Stimulated activated CD4-positive, alpha-beta T cell treated with anti-CD3 and anti-CD28 coated beads, Interleukin-4, amount 100 ng/mL, for 4 hours (primary cell): ENCODE results near the gene STARD7.
A peak's percentile ranks its signal among the peaks of the same experiment; 100 is the strongest.

Source experiments
- DNase-seq, 2 experiments: peaks; one replicate each; pipeline ENCODE4 v3.0.0-alpha.2; 2020

The STARD7 gene

DNA sequence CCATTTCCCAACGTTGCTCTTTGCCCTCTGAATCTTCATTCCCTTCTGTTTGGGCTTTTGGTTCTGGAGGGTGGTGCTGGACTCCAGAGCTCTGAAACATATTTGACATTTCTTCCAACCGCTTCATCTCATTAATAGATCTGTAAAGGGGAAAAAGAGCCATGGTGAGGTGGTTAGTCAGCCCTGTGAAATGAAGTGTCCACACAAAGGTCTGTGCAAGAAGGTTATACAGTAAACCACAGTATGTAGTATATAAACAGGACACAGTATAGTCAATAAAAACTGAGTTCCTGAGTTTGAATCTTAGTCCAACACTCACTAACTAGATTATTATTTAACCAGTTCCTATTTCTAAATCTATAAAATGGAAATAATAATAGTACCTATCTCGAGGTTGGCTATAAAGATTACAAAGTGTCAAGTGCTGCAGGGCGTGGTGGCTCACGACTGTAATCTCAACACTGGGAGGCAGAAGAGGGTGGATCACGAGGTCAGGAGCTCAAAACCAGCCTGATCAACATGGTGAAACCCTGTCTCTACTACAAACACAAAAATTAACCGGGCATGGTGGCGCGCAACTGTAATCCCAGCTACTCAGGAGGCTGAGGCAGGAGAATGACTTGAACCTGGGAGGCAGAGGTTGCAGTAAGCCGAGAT is 13.1 kb downstream of the STARD7 start:
- DNase-seq, result no peak

DNA sequence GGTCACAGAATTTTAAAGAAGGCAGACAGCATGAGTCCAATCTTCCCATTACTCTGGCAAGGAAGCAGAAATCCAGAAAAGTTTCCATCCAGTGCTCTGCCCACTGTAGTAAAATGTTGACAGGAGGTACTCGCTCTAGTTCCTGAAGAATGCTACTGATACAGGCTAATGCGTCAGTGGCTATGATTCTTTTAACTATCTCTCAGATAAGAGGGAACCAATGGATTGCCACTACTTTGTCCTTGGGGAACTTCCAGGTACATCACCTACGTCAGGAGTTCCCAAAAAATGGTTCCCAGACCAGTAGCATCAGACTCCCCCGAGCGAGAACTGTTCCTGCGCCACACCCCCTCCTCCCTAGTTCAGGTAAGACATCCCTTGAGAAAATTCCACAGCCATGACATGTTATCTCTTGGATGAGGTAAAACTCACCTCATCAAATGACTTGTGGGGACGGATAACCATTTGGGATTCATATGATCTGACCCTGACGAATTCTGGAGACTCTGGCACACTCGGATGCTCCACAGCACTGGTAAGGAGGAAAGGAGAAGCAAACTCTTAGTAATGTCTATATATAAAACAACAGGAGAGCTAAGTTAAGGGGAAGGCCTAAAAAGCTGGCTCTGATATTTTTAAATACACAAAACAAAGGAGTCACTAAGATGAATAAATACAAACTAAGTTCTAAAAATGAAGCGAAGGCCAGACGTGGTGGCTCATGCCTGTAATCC is 16.5 kb downstream of the STARD7 start:
- DNase-seq, result no peak

DNA sequence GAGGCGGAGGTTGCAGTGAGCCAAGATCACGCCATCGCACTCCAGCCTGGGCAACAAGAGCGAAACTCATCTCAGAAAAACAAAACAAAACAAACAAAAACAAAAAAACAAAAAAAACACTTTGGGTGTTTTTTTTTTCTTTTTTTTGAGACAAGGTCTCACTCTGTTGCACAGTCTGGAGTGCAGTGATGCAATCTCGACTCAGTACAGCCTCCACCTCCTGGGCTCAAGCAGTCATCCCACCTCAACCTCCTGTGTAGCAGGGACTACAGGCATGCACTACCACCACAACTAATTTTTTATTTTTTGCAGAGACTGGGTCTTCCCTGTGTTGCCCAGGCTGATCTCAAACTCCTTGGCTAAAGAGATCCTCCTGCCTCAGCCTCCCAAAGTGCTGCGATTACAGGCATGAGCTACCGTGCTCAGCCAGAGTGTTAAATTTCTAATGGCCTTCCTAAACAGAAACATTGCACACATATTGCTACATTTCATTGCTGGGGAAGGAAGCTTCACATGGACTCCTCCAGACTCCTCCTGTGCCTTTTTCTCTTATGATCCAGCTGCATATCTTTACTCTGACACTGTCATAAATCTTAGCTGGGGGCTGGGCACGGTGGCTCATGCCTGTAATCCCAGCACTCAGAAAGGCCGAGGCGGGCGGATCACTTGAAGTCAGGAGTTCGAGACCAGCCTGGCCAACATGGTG is 19.7 kb downstream of the STARD7 start:
- DNase-seq, result no peak

DNA sequence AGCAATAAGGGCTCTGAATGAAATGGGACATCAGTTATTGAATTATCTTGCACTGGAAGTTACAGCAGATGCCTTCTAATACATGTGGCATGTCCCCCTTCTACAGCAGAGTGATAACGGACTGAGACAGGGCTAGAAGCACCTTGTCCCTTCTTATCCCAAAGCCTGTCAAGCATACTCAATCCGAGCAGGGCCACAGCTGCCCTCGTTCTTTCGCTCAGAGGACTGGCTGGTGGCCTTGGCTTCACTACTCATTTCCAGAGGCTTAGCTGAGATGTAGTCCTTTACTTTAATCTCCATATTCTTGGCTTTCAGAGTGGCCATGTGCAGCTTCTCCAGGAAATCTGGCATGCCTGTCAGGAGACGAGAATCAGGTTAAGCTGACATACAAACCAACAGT is 22.1 kb downstream of the STARD7 start:
- DNase-seq, result no peak

DNA sequence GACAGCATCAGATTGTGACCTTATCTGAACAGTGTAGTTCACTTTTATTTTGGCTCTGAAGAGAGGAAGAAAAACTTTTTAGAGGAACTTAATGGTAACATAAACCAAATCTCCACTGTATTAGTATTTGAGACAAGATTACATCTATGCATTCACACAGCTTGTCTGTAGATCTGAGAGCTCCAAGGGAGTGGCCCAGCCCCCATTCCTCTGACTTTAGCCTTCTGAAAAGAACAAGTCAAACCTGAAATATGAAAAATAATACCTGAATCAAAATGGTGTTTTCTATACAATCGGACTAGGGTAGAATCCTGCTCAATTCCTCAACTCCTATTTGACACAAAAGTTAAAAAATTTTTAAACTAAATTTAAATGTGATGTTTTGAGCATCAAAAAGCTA is 23.1 kb downstream of the STARD7 start:
- no peak for DNase-seq

DNA sequence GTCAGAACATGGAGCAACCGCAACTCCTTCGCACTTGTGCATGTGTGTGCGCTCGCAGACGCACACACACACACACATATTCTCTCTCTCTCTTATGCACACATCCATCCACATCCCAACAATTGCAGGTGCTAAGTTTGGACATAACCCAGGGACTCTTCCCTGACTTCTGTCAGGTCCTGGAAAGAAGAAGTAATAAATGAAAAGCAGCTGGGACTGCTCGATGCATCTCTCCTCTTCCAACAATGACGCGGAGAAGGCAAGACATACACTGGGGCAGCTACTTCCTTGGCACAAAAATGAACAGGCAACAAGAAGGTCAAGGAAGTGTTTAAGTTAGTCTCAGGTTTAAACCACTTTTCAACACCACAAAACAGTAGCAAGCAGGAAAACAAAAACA is 23.6 kb downstream of the STARD7 start:
- DNase-seq, result no peak

DNA sequence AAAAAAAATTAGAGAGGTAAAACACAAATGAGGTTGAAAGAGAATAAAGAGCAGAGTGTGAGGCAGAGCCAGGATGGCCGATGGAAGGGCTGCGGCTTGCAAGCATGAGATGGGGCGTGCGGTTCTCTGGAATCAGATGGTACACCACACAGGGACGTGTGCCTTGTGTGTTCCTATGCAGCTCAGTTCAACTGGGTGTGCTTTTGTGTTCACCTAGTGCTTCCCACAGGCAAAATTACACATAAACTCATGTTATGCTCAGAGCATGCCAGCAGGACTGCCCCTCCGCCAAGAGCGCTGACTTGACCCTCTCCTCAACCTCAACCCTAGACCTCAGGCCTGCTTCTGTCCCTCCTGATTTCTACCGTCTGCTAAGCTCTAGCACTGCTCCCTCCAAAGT is 24.4 kb downstream of the STARD7 start:
- DNase-seq, result no peak

DNA sequence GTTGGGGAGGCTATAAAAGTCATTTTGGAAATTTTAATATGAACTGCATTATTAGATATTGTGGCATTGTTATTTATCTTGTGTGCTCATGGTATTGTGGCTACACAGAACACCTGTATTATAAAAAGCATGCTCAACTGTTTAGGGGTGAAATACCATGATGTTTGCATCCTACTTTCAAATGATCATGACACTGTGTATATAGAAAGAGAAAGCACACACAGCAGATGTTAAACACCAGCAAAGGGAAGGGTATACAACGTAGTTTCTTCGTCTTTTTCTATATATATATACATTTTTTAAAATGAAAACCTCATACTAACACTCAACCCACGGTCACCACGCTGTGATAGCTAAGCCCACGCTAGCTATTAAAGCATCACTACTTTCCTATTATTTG is 27.1 kb downstream of the STARD7 start:
- DNase-seq, result no peak

DNA sequence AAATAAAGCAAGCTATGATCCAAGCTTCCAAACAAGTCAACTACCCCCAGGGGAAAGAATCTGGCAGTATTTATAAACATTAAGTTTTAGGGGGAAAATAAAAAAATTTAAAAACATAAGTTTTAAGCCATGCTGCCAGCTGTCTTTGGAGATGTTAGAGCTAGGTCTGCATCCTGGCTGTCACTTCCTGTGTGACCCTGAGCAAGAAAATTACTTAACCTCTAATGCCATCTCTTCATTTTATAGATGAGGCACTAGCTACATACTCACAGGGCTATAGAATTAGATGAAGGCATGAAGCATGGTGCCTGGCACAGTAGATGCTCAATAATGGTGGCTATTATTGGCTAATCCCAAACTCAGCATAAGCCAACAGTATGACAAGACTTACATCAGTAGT is 28.1 kb downstream of the STARD7 start:
- DNase-seq, result no peak

DNA sequence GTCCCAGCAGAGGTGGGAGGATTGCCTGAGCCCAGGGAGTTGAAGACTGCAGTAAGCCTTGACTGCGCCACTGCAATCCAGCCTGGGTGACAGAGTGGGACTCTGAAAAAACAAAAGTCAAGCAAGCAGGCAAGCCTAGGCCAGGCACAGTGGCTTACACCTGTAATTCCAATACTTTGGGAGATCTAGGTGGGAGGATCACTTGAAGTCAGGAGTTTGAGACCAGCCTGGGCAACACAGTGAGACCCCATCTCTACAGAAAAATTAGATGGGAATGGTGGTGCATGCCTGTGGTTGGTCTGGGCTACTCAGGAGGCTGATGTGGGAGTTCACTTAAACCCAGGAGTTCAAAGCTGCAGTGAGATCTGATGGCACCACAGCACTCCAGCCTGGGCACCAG is 28.6 kb downstream of the STARD7 start:
- no peak for DNase-seq

DNA sequence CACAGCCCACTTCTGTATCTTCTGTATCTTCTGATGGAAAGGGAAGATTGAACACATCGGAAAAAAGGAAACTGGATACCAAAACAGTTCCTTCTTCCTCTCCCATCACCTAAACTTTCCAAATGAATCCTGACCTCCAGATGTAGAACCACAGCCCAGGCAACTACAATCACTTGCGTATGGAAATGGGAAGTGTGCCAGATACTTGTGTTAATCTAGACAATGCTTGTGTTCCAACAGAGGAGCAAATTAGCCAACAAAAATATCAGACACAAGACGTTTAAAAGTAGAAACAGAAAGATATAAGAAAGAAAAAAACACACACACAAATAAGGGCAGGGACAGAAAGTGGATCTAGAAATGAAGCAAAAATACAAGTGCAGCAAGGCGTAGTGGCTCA is 32.0 kb downstream of the STARD7 start:
- no peak for DNase-seq

DNA sequence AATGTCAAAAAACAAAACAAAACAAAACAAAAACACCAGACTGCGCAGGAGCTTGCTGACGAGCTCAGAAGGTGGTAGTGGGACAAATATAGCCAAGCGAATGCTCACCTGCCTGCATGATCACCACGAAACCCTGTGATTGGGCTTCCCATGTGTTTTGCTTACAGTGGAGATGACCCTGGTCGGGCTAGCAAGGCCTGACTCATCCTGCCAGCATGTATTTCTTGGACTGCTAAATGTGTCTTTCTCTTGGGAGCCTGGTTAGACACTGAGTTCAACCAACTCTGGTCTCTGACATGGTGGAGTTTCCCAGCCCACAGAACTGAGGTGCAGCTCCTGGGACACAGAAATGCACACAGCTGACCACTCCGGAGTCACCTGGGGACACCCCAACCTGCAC is 32.7 kb downstream of the STARD7 start:
- no peak for DNase-seq

DNA sequence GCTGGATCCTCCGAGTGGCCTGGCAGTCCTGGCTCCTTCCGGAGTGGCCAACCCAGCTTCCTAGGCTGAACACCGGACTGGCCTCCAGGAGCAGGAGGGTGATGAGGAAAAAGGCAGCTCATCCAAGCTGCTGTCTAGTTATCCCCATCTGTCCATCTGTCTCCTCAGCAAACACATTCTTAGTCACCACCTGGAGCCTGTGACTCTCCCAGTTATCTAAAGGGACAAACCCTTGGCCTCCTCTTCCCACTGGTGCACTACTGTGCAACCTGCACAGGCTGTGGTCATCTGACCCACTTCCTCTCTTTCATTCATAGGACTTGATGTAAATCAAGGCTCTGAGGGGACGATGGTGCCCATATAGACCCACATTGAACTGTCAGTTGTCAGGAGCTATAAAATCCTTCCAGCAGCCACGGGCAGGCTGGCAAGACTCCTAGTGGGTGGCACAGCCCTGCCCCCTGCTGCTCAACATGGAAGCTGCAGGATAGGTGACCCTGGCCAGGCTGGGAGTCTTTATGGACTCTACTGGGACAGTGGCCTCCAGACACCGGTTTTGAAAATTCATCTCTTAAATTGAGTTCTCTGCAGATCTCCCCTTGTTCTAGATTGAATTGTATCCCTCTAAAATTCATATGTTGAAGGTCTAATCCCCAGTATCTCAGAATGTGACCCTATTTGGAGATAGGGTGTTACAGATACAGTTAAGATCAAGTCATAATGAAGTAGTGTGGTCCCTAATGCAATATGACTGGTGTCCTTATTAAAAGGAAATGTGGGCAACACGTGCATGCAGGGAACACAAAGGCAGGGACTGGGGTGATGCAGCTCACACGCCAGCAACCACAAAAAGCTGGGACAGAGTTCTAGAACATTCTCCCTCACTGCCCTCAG is 34.1 kb downstream of the STARD7 start:
- DNase-seq, result peak; percentile 77 to 81

DNA sequence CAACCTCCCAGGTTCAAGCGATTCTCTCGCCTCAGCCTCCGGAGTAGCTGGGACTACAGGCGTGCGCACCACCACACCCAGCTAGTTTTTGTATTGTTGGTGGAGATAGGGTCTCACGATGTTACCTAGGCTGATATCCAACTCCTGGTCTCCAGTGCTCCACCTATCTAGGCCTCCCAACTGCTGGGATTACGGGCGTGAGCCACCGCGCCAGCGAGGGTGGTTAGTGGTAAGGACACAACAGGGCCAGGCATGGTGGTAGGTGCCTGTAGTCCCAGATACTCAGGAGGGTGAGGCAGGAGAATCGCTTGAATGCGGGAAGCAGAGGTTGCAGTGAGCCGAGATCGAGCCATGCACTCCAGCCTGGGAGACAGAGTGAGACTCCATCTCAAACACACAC is 36.8 kb downstream of the STARD7 start:
- DNase-seq, result no peak

DNA sequence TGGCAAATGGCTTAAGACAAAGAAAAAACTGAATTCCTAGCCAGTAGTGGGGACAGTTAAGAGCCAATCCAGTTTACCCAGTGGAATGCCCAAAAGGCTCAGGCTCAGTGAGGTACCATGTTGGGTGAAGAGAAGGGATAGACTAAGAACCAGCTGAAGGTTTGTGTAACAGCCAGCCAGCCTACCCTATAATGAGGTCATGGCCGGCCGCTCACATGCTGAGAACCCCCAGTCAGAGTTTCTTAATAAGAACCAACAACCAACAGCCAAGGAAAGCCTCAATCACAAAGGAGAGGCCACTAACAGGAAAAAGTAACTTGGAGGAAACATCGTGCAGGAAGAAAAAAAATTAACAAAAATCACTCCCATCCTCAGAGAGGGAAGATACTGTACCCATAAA is 38.0 kb downstream of the STARD7 start:
- DNase-seq, result no peak

DNA sequence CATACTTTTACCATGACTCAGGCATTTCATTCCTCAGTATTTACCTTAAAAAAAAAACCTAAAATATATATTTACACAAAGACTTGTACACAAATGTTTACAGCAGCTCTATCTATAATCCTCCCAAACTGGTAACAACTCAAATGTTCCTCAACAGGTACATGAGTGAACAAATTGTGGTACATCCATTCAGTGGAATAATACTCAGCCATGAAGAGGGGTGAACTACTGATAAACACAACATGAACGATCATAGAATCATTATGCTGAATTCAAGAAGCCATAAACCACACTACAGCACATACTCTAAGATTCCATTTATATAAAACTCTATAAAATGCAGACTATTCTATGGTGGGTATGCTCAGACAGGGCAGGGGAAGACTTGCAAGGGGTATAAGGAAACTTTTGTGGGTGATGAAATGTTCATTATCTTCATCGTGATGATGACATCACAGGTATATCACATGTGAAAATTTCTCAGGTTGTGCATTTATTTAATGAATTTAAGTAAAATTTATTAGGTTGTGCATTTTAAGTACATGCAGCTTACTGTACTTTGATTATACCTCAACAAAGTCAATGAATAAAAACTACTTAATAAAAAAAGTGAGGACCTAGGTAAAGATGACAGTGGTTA is 38.6 kb downstream of the STARD7 start:
- DNase-seq, result no peak

DNA sequence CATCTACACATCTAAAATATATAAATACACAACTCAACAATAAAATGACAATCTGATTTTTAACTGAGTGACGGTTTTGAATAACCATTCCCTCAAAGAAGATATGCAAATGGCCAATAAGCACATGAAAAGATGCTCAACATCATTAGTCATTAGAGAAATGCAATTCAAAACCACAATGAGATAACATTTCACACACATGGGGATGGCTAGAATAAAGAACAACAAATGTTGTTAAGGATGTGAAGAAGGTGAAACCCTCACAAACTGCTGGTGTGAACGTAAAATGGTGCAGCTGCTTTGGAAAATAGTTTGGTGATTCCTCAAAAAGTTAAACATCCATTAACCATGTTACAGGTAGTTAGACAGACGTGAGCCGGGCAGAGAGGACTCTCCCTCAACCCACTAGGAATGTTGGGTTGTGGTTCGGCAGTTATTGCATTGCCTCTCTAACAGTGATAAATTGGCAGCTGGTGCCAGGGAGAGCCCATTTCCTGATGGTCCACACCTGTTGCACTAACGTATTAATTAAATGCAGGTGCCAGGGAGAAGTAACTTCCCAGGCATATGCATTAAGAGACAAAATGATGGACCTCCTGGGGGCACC is 41.1 kb downstream of the STARD7 start:
- no peak for DNase-seq

DNA sequence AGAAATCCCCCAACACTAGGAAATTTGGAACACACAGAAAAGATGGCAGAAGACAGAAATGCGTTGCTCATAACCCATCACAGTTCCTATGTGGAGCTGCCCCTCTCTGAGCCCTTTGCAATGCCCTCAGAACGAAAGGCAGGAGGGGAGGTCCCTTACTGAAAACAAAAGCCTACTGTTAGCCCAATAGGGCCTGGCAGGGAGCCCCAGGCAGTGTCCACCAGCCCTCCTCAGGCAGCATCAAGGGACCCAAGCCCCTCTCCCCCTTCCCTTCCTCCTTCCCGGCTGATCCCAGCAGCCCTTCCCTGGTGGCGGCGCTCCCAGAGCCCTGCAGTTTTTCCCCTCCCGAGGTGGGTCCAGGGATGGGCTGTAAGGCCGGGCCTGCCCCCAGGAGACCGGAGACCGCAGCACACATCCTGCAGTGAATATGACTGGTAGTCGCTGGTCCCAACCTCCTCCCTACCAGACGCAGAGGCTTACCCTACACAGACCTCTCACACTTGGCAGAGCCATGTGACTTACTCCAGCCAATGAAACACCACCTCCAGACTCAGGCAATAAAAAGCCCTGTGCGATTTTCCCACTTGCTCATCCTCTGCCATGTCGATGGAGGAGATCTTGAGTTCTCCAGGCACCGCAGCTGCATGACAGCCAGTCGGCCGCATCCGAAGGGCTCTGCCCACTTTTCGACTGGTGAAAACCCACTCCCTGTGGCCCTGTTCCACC is 44.0 kb downstream of the STARD7 start:
- DNase-seq, result peak; percentile 46 to 65

DNA sequence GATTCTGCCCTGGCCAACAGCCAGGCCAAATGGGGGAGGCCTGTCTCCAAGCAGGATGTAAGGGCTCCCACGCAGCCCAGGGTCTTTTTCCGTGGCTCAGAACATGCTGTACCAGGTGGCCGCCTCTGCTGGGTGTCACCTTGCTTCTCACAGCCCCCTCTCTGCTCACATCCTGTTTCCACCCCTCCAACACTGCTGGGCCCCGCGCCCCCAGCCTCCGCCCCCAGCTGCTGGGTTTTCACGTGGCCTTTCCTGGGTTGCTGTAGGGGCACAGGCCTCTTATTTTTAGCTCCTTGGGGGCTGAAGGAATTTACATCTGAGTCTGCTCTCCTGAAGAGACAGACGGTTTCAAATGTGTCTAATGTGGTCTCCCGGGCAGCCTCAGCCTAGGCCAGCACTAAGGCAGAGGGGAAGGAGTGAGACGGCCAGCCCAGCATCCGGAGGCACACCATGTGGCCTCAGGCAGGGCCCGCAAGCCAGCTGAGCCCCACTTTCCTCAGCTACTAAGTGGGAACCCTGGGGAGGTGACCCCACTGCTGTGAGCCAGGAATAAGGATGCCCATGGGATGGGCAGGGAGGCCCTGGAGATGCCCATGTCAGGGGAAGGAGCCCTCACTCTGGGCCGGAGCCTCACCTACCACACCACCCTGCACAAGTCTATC is 44.7 kb downstream of the STARD7 start:
- peak; percentile 76 to 94 for DNase-seq

DNA sequence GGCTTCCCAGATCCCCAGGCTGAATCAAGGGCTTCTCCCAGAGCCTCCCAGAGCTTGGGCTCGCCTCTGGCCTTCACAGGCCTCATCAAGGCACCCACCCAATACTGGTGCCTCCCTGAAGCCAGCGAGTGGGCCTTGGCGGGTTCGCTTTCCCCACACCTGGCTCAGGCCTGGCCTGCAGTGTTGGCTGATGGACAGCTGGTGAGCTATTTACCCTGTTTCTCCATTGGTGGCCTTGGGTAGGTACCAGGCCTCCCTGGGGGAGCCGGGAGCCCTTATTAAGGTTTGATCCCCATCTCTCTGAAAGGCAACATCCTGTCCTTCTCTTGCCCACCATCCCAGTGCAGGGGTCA is 45.2 kb downstream of the STARD7 start:
- DNase-seq, result peak in 1 of 2 experiments; percentile 18

DNA sequence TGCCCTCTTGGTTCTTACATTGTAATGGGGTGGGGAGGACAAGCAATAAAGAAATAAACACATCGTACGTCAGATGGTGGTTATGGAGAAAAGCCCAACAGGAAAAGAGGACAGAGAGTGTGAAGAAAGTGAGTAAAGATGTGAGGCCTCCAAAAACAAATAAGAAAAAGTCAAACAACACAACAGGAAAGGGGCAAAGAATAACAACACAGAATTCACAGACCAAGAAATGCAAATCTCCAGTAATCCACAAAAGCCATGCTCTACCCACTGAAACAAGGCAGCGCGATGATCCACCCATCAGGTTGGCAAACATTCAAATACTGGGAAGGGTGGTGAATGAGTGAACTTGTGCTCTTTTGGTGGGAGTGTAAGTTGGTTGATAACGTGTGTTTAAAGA is 46.7 kb downstream of the STARD7 start:
- DNase-seq, result no peak
